ENCODE measurements around the gene TNS3.

- TF ChIP-seq CTCF (IDR thresholded peaks at IDR 0.05) (no peak), POLR2A (IDR thresholded peaks at IDR 0.05) (no peak)
Measured at GRCh38 chr7:47313564-47313963, 268.3 kb downstream of the TNS3 start.
